ENCODE data around the gene TMEM178B.

DNA sequence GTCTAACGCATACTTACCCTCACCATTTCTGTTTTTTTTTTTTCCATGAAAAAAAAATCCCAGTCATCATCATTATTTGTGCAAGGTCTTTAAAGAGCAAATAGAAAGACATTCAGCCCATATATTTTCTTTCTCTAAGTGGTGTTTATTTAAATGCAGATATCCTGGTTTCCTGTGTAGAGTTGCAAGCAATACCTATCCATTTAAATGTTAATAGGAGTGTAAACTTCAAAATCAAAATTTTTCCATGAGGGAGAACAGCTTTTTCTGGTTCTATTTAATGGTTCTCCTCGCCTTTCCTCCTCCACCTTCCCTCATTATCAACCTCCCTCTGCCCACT is 357.2 kb downstream of the TMEM178B start:
- TF ChIP-seq, protein P1, sequence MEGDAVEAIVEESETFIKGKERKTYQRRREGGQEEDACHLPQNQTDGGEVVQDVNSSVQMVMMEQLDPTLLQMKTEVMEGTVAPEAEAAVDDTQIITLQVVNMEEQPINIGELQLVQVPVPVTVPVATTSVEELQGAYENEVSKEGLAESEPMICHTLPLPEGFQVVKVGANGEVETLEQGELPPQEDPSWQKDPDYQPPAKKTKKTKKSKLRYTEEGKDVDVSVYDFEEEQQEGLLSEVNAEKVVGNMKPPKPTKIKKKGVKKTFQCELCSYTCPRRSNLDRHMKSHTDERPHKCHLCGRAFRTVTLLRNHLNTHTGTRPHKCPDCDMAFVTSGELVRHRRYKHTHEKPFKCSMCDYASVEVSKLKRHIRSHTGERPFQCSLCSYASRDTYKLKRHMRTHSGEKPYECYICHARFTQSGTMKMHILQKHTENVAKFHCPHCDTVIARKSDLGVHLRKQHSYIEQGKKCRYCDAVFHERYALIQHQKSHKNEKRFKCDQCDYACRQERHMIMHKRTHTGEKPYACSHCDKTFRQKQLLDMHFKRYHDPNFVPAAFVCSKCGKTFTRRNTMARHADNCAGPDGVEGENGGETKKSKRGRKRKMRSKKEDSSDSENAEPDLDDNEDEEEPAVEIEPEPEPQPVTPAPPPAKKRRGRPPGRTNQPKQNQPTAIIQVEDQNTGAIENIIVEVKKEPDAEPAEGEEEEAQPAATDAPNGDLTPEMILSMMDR (IDR thresholded peaks at IDR 0.05), result no peak
- no peak for TF ChIP-seq POLR2A (IDR thresholded peaks at IDR 0.05)

Measured in lower leg skin (tissue), 3 donors.